GM18858 (cell line): ENCODE measurements around the gene HECW1.
"Not testable (repeated sequence)": the region's sequence is repeated elsewhere in the genome, so short reads cannot be mapped to it uniquely, and the experiment has no call there.

Experiments
- ATAC-seq: cut with Tn5 transposase; IDR thresholded peaks from one replicate; pipeline ENCODE4 v1.9.1; 2021; ENCODE audit not compliant: unreplicated experiment

Gene HECW1

DNA sequence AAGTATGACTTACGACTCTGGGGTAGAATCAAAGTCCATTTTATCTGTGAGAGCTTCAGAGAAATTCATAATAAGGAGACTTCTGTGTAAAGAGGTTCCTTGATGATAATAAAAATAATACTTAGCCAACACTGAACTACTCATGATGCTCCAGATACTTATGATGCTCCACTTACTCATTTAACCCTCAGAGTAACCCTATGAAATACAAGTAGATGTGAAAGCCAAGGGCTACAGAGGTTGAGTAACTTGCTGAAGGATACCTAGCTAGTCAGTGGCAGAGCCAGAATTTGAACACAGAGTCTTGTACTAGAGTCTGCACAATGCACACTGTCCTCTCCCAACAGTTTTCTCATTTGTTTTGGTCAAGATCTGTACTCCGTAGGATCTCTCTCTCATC lies 89.5 kb downstream of the HECW1 start:
- ATAC-seq, result no peak

DNA sequence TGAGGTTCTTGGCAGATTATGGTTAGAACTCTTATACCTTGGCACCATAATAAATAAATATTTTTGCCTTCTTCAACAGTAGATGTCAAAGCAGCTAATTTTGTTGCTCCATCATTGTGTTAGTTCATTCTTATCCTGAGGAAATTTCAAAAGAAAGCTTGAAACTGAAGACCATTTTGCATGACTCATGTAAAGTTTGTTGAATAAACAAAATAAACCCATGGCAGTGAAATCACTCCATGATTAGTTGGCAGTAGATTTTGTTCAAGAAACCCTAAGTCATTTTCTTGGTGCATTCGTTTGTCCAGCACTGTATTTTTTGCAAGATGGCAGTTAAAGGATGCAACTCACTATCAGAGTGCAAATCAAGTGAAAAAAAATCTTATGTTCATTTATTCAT lies 91.6 kb downstream of the HECW1 start:
- ATAC-seq, result no peak

DNA sequence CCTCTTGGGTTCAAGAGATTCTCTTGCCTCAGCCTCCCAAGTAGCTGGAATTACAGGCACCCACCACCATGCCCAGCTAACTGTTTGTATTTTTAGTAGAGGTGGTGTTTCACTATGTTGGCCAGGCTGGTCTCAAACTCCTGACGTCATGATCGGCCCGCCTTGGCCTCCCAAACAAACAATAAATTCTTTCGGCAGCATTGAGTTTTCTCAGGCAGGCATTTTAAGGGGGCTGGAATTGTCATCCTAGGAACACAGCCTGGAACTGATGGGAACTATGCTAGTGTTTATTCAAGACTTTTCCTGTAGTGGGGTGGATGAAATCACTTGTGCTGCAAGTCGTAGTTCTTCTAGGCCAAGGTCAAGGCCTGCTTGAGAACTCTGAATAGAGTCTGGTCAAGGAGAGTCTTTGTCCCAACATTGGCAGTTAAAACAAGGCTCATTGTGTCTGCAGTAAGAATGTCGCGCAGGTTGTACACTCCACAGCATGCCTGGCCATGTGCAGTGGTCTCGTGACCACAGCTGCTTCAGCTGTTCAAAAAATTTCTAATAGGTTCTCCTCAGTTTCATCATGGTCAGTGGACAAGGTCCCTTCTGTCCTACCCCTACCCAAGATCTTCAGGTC lies 92.8 kb downstream of the HECW1 start:
- no peak for ATAC-seq

DNA sequence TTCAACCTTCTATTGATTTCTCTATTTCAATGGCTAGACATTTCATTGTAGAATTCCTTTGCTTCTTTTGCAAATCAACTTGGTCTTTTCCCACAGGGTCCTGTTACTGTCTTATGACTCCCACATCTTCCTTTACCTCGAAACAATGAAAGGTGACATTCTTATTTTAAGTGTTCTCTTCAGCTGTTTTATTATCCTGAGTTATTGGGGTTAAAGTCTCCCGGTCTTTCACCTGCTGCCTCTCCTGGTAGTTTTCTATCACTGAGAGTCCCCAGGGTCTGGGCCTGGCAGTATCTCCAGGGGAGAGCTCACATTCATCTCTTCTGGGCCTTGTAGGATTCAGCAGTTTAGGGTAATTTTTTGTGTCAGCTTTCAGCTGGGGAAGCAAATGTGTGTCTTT lies 95.8 kb downstream of the HECW1 start:
- no peak for ATAC-seq

DNA sequence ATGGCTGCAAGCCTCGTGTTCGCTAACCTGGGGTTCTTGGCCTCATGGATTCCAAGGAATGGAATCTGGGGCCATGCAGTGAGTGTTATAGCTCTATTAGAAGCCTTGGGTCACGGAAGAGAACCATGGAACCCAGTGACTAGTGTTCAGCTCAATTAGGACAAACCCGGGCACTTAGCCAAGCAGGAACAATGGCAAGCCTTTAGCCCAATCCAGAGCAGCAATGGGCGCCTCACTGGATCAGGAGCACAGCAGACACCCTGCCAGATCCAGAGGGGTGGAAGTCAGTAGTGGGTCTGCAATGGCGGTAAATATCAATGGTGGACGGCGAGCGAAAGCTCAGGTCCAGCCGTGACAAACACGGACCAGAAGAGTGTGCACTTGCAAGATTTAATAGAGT lies 98.1 kb downstream of the HECW1 start:
- ATAC-seq, result not testable (repeated sequence)

DNA sequence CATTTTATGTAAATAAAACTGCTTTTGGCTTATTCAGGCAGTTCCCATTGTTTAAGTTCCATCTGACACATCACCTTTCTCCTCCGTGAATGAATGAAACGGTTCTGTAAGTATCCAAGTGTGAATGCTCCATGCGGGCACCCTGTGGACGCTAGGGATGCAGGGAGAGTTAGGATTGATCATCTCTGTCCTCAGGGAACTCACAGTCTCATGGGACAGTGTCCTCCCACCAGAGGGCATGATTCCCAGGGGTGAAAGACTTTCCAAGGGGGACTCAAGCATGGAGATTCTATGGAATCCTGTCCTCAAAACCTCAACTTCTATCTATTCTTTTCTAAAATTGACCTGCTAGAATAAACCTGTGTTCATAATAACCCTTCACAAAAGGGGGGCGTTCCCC lies 98.8 kb downstream of the HECW1 start:
- ATAC-seq, result no peak

DNA sequence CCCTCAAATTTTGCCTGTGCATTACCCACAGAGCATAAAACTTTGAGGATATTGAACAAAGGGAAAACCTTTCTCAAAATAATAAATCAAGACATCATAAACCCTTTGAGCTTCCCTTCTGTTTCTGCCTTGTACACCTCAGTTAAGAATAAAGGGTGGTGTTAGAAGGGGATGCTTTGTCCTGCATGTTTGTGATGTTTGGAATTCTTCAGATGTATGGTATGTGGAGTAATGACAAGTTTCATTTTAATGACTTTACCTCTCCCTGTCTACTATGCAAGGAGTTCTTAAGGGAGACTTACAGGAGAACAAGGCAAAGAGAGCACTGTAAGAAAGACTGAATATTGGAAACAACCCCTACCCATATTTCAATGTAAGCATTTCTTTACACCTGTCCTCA lies 99.2 kb downstream of the HECW1 start:
- no peak for ATAC-seq

DNA sequence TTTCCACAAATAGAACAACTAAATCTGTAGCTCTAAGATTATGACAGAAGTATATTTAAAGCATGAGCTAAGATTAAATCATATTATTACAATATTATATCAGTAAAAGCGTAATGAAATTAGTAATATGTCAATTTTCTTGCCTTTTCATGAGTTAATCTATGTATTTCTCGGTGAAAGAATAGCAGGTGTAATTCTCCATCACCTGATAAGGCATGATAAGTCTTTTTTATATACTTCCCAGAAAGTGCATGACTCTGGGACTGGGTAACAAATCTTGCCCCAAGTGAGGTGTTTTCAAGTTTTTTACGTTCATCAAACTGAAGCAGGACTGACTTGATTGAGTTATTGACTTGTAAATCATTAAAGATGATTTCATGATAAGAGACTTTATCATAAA lies 100.5 kb downstream of the HECW1 start:
- ATAC-seq, result no peak

DNA sequence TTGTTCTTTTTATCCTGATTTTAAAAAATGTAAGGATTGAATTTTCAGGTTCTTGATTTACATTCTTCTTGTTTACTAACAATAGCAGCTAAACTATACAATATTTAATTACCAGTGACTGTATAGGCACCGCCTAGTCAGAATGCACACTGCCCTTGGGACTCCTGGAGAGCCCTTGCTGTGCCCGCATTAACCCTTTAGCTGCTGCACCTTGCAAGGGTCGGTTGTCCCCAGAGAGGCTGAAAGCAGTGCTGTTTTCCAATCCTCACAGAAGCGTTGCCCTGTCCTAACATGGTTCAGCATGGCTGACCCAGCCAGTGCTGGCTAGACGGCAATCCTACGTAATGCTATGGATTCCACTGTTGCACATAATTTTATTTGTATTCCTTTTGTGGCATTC lies 102.6 kb downstream of the HECW1 start:
- ATAC-seq, result no peak

DNA sequence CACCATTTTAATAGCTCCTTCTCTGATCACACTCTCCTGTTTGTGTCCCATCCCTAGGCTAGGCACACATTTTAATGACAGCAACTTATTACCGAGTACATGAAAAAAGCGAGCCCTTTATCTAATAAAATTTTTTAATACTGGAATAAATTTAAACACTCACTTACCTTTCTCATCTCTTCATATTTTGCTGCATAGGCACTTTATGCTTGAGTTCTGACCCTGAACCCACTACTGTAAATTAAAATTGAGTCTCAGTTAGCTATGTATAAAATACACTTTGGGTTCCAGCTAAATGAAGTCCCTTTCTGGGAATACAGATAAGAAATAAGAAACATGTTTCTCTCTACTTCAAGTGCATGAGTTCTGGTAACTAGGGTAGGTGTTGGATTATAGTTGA lies 104.6 kb downstream of the HECW1 start:
- no peak for ATAC-seq

DNA sequence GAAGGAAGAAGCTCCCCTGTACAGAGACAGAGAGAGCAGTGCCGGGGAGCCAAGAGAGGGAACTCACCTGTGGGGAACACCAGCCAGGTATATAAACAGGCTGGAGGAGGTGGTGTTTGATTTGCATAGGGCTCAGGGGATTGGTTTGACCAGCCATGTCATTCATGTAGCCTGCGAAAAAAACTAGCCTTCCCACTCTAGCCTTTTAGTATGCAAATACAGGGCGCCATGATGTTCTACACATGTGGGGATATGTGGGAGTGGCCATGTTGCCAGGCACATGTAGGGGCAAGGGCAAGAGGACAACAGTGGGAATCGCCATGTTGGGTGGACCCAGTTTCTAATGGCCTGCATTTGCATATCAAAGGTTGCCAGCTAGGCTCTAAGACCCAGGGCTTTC lies 106.5 kb downstream of the HECW1 start:
- ATAC-seq, result not testable (repeated sequence)

DNA sequence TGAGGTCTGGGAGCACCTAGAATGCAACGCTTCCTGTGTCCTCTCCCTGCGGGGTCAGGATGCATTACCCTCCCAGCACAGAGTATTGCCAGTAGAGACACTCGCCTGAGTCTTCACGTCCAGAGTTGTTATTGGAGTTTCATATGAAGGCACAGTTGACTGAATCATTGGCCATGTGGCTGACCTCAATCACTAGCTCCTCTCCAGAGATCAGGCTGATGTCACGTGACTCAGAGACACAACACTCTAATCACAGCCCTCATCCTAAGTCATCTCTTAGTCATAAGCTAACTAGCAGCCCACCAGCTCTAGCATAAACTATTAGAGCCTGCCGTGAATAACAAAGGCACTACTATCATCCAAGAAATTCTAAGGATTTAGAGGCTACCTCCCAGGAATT lies 107.8 kb downstream of the HECW1 start:
- ATAC-seq, result no peak

DNA sequence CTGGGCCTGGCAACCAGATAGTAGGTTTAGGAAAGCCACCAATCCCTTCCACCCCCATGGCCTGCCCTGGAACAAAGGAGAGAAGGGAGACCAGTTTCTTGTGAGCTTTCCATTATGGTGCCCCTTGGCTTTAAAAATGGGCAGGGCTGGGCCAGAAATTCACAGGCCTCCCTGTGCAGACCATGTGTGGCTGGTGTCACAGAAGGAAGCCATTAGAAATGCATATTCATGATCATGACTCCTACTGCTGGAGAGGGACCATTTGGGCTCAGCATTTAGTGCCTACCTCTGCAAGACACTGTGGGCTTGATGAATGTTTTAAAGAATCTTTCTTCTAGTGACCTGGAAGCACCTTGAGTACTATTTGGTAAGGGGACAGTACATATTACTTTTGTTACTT lies 108.3 kb downstream of the HECW1 start:
- no peak for ATAC-seq

DNA sequence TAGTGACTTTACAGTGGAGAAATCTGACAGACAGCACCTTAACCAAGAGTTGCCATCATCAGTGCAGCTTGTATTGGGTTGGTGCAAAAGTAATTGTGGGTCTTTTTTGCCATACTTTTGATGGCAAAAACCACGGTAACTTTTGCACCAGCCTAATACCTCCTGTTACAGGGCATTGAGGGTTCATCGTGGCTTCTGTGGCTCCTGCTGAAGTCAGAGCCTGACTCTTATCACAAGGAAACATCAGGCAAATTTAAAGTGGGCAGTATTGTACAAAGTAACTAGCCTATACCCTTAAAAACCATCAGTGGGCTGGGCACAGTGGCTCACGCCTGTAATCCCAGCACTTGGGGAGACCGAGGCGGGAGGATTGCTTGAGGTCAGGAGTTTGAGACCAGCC lies 117.4 kb downstream of the HECW1 start:
- ATAC-seq, result no peak

DNA sequence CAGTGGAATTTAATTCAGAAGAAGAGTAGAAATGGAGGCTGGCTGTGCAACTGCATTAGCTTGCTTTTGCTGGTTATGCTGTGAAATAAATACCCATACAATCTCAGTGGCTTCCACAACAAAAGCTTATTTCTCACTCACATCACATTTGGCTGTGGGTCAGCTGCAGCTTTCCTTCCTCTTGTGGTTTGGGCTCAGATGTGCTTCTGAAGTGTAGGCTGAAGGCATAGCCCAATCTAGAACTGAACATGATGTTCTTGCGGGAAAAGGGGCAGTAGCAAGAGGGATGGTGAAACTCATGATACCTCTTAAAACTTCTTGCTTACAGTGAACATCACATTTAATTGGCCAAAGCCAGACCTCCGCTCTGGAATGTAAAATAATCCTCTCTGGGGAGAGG lies 119.9 kb downstream of the HECW1 start:
- ATAC-seq, result no peak

DNA sequence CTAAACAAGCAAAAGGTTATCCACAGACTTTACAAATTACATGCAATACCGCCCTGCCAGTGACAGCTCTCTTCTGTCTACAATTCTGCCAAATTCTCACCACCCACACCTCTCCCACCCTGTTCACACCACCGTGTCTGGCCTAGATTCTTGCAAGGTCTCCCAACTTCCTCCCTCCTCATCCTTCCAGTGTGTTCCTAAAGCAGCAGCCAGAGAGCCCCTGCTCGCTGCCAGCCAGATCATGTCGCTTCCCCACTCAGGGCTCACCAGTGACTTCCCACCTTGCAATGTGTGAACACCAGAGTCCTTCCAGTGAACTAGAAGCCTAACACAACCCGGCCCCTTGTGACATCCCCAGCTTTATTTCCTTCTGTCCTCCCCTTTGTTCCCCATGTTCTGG lies 121.6 kb downstream of the HECW1 start:
- no peak for ATAC-seq

DNA sequence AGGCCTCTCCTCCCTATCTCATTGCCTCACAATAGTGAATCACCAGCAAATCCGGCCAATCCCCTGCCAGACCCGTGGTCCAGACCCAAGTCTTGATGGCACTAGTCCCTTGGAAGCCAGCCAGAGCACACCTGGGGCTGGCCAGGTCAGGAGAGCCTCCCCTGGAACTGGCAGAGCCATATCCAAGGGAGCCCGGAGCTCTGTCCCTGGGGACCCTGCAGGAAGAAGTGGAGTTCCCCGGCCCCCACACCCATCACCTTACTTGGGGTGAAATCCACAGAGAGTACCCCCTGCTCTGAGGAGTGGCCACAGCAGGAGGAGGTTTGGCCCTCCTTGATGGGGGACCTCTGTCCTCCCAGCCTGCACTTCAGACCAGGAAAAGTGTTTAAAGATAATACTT lies 122.5 kb downstream of the HECW1 start:
- no peak for ATAC-seq

DNA sequence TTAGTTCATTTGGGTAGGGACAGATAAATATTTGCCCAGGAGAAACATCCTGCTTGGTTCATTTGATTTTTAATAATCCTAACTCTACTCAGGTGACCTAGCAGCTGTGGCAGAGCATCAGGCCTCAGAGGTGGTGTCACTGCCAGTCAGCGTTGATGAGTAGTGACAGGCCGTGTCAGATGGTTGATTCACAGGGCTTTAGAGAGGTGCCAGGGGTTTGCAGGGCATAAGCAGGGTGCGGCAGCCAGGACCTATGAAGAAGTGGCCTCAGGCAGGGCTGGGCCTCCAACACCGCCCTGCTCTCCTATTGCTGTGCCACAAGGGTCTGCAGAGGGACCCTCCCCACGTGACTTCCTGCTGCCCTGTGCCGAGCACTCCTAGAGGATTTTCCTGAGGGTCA lies 128.1 kb downstream of the HECW1 start:
- ATAC-seq, result no peak

DNA sequence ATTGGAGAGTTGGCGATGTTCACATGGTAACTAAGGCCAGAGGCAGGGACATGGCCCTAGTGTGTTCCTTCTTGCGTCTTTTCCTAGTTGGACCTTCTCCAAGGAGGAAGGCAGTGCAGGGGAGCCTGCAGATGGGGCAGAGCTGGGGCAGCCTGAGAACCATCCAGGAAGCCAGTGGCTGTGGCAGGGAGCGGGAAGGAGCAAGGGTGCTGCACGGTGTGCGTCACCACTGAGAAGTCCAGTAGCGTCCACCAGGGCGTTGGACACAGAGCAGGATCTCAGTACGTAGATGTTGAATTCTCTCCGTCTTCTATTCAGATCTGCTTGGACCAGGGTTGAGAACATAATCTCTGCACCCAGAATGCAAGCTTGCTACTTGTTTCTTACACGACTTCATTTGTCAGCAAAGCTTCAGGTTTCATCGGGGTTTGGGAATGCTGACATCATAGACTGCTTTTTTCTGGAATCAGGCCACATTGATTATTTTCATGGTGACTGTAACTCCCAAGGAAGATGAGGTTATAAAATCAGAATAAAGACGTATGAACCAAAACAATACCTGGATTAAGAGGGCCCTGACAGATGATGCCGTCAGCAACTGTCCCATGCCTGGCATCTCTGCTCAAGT lies 130.3 kb downstream of the HECW1 start:
- ATAC-seq, result no peak

DNA sequence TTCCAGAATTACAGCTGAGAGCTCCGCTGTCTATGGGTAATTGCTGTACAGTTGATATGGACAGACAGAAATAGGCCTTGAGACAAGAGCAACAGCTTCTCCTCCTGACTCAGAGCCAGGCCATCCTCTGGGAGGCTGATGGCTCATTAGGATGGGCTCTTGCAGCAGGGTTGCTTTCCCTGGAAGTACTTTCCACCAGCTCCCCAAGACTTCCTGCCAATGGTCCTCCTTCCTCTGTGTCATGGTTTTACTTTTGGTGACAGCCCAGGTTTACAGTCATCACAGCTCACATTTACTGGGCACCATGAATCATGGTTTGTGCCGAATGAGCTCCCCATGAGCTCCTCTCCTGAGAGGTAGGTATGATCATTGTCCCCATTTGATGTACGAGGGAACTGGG lies 131.8 kb downstream of the HECW1 start:
- ATAC-seq, result no peak

DNA sequence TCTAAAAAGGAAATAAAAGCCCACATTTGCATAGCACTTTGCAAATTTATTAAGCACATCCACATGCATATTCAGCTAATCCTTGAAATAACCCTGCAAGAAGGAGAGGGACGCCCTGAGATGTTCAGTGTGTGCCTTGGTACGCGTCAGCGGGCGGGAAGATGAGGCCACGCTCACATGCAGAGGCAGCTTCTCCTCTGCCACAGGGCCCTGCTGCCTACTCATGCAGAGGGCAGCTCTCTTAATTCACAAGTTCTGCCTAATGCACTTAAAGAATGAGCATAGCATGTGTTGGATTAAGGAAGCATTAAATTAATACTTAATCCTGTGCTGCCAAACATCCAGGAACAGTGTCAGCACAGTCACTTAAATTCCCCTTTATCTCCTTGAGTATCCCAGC lies 132.3 kb downstream of the HECW1 start:
- no peak for ATAC-seq

DNA sequence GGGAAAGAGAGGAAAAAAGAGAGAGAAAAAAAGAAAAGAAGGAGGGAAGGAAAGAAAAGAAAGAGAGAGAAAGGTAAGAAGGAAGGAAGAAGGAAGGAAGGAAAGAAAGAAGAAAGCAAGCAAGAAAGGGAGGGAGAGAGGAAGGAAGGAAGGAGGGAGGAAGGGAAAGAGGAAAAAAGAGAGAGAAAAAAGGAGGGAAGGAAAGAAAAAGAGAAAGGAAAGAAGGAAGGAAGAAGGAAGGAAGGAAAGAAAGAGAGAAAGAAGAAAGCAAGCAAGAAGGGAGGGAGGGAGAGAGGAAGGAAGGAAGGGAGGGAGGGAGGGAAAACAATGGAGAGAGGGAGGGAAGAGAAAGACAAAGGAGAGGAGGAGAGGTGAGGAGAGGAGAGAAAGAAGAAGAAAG lies 135.3 kb downstream of the HECW1 start:
- ATAC-seq, result no peak

DNA sequence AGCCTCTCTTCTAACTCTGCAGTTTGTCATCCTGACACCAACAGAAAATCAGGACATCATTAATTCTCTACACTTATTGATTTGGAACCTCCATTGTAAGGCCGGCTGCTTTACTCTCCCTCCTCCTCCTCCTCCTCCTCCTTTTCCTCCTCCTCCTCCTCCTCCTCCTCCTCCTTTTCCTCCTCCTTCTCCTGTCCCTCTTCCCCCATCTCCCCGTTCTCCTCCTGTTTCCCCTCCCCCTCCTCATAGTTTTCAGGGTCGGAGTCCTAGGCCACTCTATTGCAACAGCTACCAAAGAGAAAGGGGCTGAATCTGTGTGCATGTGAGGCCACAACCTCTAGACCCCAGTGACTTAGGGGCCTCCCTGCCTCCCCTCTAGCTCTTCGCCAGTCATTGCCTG lies 136.1 kb downstream of the HECW1 start:
- ATAC-seq, result no peak
